Thymus (tissue), 11 donors: ENCODE measurements around the gene HYCC1. TPM values are rescaled to one million over a fixed set of nuclear protein-coding genes. Genes with fewer than 3 reads are reported as not detected.

Experiments used
- DNase-seq, 9 donors: peaks; one replicate each; pipeline ENCODE4 v3.0.0-alpha.2; 2013; ENCODE audit warnings: low spot score in 9 of 9, low read depth in 6 of 9, missing footprints in 1 of 9
- H3K27ac ChIP-seq, 2 donors: one replicate each; pipeline ENCODE4 v1.5.1; 2013; ENCODE audit warnings: control low read depth in 1 of 2, low read depth in 1 of 2, low read length in 1 of 2, mild to moderate bottlenecking in 1 of 2, moderate library complexity in 1 of 2
- H3K27me3 ChIP-seq, 2 donors: one replicate each; pipeline ENCODE4 v1.5.1; 2013; ENCODE audit warnings: low read length in 1 of 2; ENCODE audit not compliant: control insufficient read depth in 2 of 2, insufficient read depth in 1 of 2
- H3K36me3 ChIP-seq, 2 donors: one replicate each; pipeline ENCODE4 v1.5.1; 2013; ENCODE audit warnings: low read length in 1 of 2, mild to moderate bottlenecking in 1 of 2, moderate library complexity in 1 of 2; ENCODE audit not compliant: control insufficient read depth in 2 of 2, insufficient read depth in 2 of 2
- H3K4me1 ChIP-seq, 2 donors: one replicate each; pipeline ENCODE4 v1.5.1; 2013; ENCODE audit warnings: low read length in 2 of 2; ENCODE audit not compliant: control insufficient read depth in 2 of 2, insufficient read depth in 2 of 2
- H3K4me3 ChIP-seq, 2 donors: one replicate each; pipeline ENCODE4 v1.5.1; 2013; ENCODE audit warnings: low read length in 2 of 2, control low read depth in 1 of 2, mild to moderate bottlenecking in 1 of 2
- H3K9me3 ChIP-seq, 2 donors: one replicate each; pipeline ENCODE4 v1.5.1; 2013; ENCODE audit warnings: low read length in 1 of 2, mild to moderate bottlenecking in 1 of 2; ENCODE audit not compliant: control insufficient read depth in 2 of 2, insufficient read depth in 1 of 2
- WGBS: extraction: QIAGEN DNeasy Blood & Tissue Kit; methylation state at CpG from one replicate; pipeline ENCODE4 v1.1.7; 2013; 5-methylcytosine and 5-hydroxymethylcytosine counted together
- polyA plus RNA-seq: library from polyadenylated mRNA; stranded (reverse); fragments of 200-250 nt; gene quantifications from one replicate; pipeline ENCODE4 v1.2.3, GENCODE V29; 2013
- total RNA-seq: library from RNA; stranded (reverse); fragments of 120-200 nt; gene quantifications from one replicate; pipeline ENCODE4 v1.2.4, GENCODE V29; 2013
- donor health status: healthy.

HYCC1 gene
- total and polyA plus RNA-seq, 2 donors = 7.5 to 15.3 TPM

GRCh38 chr7:23021596-23021995 is 7.7 kb upstream of the HYCC1 start:
- no peak overlapping the region for H3K27ac ChIP-seq
- 100% methylated on average over 1 of the region's 1 CpG for WGBS
- peaks cover 0 to 2% of the 10 kb centered on the region in 2 donors for H3K4me1 ChIP-seq
- no peaks in the 10 kb centered on the region for H3K27me3 ChIP-seq
- no peak for DNase-seq
- H3K36me3 ChIP-seq = no peaks in the 10 kb centered on the region
- H3K9me3 ChIP-seq = no peaks in the 10 kb centered on the region
- H3K4me3 ChIP-seq = no peak overlapping the region

GRCh38 chr7:23020742-23021401 is 6.9 kb upstream of the HYCC1 start:
- Histone ChIP-seq H3K4me3 (no peak overlapping the region), H3K36me3 (no peaks in the 10 kb centered on the region), H3K27ac (no peak overlapping the region), H3K9me3 (no peaks in the 10 kb centered on the region), H3K4me1 (peaks cover 0 to 2% of the 10 kb centered on the region in 2 donors), H3K27me3 (no peaks in the 10 kb centered on the region)
- DNase-seq = no peak
- 95% methylated on average over 3 of the region's 3 CpGs for WGBS

DNA sequence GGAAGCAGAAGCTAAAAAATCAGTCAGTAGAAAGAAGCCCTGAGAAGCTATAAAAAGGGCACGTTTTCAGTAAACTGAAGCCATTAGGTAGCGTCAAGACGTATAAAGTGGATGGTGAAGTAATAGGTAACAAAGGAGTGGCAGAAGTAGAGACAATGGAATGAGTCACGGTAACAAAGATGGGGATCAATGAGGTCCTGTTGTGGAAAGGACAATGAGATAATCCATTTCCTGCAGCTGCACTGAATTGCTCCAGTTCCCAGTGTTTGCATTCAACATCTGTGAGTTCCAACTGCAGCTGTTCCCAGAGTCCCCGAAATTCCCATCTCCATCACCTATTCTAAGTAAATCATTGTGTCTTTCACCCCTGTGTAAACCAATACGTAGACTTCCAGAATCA is 4.8 kb upstream of the HYCC1 start:
- 93% methylated on average over 6 of the region's 6 CpGs for WGBS
- Histone ChIP-seq H3K27ac (no peak overlapping the region), H3K4me1 (peaks cover 0 to 2% of the 10 kb centered on the region in 2 donors)

GRCh38 chr7:23017309-23017708 is 3.4 kb upstream of the HYCC1 start:
- no peak for DNase-seq
- Histone ChIP-seq H3K4me3 (no peak overlapping the region), H3K27ac (no peak overlapping the region), H3K9me3 (no peaks in the 10 kb centered on the region), H3K36me3 (no peaks in the 10 kb centered on the region), H3K4me1 (peaks cover 1 to 6% of the 10 kb centered on the region in 2 donors), H3K27me3 (no peaks in the 10 kb centered on the region)
- WGBS = 20% methylated on average over 3 of the region's 3 CpGs

More for the DNA sequence above, 4.8 kb upstream of the HYCC1 start:
- Histone ChIP-seq H3K36me3 (no peaks in the 10 kb centered on the region), H3K4me3 (no peak overlapping the region), H3K9me3 (no peaks in the 10 kb centered on the region), H3K27me3 (no peaks in the 10 kb centered on the region)
- DNase-seq = no peak

DNA sequence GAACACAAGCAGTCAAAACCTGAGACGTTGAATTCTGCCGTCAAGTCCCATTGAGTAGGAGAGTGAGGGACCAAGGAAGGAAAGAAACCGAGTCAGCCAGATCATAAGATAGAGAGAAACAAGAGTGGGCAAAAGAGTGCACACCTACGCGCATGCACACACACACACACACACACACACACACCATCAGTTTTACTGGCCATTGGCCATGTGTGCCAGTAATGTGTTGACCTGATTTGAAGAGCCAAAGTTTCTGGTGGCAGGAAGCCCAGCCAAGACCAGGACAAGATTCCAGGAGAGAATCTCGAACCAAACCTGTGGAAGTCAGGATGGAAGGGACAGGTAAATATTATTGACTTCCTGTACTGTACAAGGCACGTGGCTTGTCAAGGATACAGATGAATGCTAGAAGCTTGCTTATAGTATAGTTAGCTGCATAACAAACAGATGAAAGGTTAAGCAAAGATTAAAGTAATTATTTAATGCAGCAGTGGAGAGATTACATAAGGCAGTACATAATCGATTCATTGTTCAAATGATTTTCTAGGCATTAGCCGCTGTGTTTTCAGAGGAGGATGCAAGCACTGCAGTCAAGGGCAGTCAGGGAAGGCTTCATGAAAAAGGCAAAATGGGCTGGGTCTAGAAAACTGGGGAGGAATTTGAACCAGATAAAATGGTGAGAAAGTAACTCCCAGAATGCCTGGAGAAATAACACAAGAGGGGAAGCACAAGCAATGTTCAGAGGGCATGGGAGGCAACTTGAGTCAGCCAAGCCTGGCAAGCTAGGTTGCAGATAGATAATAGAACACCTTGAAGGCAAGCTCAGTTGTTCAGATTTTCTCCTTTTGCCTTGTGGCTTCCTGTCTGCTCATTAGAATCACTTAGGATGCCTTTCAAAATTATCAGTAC is 2.7 kb upstream of the HYCC1 start:
- peaks cover 3 to 6% of the 10 kb centered on the region in 2 donors for H3K4me1 ChIP-seq
- H3K27ac ChIP-seq = no peak overlapping the region
- H3K4me3 ChIP-seq = no peak overlapping the region
- WGBS = 95% methylated on average over 9 of the region's 9 CpGs
- H3K36me3 ChIP-seq = no peaks in the 10 kb centered on the region
- no peak for DNase-seq
- H3K9me3 ChIP-seq = no peaks in the 10 kb centered on the region
- no peaks in the 10 kb centered on the region for H3K27me3 ChIP-seq

- no peaks in the 10 kb centered on the region for H3K36me3 ChIP-seq
- no peak overlapping the region for H3K4me3 ChIP-seq
- H3K27ac ChIP-seq = no peak overlapping the region
- no peak for DNase-seq
- H3K4me1 ChIP-seq = peaks cover 3 to 6% of the 10 kb centered on the region in 2 donors
- 90% methylated on average over 2 of the region's 2 CpGs for WGBS
- H3K9me3 ChIP-seq = no peaks in the 10 kb centered on the region
- H3K27me3 ChIP-seq = no peaks in the 10 kb centered on the region
These were observed 751 bp upstream of the HYCC1 start for GRCh38 chr7:23014681-23015080.

DNA sequence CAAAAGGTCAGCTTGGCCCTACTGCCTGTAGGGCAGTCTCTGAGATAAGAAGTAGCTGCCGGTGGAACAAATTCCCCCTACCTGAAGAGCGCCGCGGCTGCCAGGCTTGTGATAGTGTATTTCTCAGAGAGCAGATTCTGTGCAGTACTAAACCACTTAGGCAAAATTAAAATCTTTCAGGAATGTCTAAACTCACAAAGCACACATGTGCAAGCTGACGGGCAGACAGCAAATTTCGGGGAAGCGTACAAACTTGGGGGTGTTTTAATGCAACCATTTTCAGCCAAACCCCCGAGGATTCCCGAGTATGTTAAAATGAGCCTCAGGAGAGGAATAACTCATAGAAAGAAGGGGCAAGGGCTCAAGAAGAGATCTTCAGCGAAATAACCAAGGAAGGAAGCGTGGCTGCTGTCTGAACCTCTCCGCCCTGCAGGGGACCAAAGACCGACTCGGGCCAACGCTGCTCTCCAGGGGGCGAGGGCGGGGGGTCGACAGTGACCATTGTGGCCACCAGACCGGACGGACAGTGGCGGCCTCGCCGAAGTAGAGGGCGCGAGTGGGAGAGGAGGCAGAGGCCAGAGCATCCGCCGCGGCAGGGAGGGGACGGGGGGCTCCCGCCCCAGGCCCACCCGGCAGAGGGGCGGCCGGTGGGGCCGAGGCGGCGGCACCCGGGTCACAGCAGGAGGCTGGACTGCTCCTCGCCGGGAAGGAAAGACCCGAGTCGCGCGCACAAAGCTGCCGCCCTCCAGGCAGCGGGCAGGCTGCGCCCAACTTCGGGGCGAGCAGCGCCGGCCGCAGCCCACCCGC is 819 bp downstream of the HYCC1 start:
- H3K4me1 ChIP-seq = peaks cover 3 to 6% of the 10 kb centered on the region in 2 donors
- DNase-seq = peak in 6 of 9 donors; percentile 12 to 58 (median 24)
- WGBS = under 1% methylated on average over 52 of the region's 52 CpGs
- no peaks in the 10 kb centered on the region for H3K9me3 ChIP-seq
- H3K27ac ChIP-seq = peak overlapping the region in 1 of 2 donors; percentile 77
- H3K4me3 ChIP-seq = peak overlapping the region; percentile 87 to 90
- H3K36me3 ChIP-seq = no peaks in the 10 kb centered on the region
- H3K27me3 ChIP-seq = no peaks in the 10 kb centered on the region

DNA sequence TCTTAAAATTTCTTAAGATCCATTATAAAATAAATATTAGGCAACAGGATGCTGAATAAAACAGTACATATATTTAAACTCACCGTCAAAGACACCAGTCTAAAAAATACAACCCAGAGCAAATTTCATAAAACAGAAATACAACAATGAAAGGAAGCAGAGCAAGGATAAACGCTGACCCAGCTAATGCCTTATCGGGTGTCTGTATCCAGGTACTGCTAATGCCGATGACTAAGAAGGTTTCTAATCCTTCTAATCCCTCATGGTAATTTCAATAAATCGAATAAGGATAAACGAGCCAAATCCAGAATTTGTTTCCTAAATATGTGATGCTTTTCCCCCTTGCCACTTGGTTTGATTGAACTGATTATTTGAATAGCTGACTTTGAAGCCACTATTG is 1.7 kb downstream of the HYCC1 start:
- DNase-seq = no peak
- 93% methylated on average over 6 of the region's 6 CpGs for WGBS
- no peak overlapping the region for H3K27ac ChIP-seq
- H3K36me3 ChIP-seq = no peaks in the 10 kb centered on the region
- peaks cover 3 to 6% of the 10 kb centered on the region in 2 donors for H3K4me1 ChIP-seq
- H3K9me3 ChIP-seq = no peaks in the 10 kb centered on the region
- no peak overlapping the region for H3K4me3 ChIP-seq
- H3K27me3 ChIP-seq = no peaks in the 10 kb centered on the region
